Activated CD8-positive, alpha-beta T cell treated with anti-CD3 and anti-CD28 coated beads for 36 hours (primary cell): ENCODE data around the gene STK39. TPM values are rescaled to one million over a fixed set of nuclear protein-coding genes. Genes with fewer than 3 reads are reported as not detected.
"Not testable (repeated sequence)": the region's sequence is repeated elsewhere in the genome, so short reads cannot be mapped to it uniquely, and the experiment has no call there.

ENCODE experiments used
- ATAC-seq: fragments of 200-7000 bp; cut with Tn5 transposase; one replicate; pipeline ENCODE4 v1.10.0; 2021; ENCODE audit warnings: mild to moderate bottlenecking, moderate library complexity
- CTCF ChIA-PET: fragments of 350-600 bp; sonication (Branson Sonifier 250); formaldehyde crosslinking; loops from one replicate; lab custom pipeline; 2021; ENCODE audit warnings: antibody characterized with exemption; lab: Charles Lee
- POLR2A ChIA-PET: fragments of 350-600 bp; sonication (Branson Sonifier 250); formaldehyde crosslinking; loops from one replicate; lab custom pipeline; 2021; ENCODE audit warnings: antibody characterized with exemption; lab: Charles Lee
- DNase-seq: peaks from one replicate; pipeline ENCODE4 v3.0.0-alpha.2; 2020
- H3K27ac Mint-ChIP-seq: one replicate; pipeline ENCODE4 v1.8.0; 2021; ENCODE audit warnings: mild to moderate bottlenecking, mixed read lengths
- H3K27me3 Mint-ChIP-seq: one replicate; pipeline ENCODE4 v1.8.0; 2021; ENCODE audit warnings: mixed read lengths
- H3K36me3 Mint-ChIP-seq: one replicate; pipeline ENCODE4 v1.8.0; 2021; ENCODE audit warnings: low read depth, mixed read lengths
- H3K4me1 Mint-ChIP-seq: one replicate; pipeline ENCODE4 v1.8.0; 2021; ENCODE audit warnings: low read depth, mixed read lengths
- H3K4me3 Mint-ChIP-seq: one replicate; pipeline ENCODE4 v1.8.0; 2021; ENCODE audit warnings: mild to moderate bottlenecking, moderate library complexity, mixed read lengths
- H3K9me3 Mint-ChIP-seq: one replicate; pipeline ENCODE4 v1.8.0; 2021; ENCODE audit warnings: mixed read lengths
- intact Hi-C: fragments of 100-400 bp; cut with micrococcal nuclease; formaldehyde crosslinking; loops from one replicate; pipeline ENCODE4 v1.10.0; 2022
- total RNA-seq, 2 experiments: library from RNA; stranded (reverse); gene quantifications; one replicate each; pipeline ENCODE4 v1.2.3, GENCODE V29; 2021
- TF ChIP-seq, protein P1 (sequence below): fragments of 200-600 bp; IDR thresholded peaks from one replicate; pipeline ENCODE4 v1.8.0; 2022; ENCODE audit warnings: antibody characterized with exemption, mild to moderate bottlenecking

Gene STK39
- total RNA-seq, 2 experiments from 2014 or later, result 32.8 to 33.9 TPM

DNA sequence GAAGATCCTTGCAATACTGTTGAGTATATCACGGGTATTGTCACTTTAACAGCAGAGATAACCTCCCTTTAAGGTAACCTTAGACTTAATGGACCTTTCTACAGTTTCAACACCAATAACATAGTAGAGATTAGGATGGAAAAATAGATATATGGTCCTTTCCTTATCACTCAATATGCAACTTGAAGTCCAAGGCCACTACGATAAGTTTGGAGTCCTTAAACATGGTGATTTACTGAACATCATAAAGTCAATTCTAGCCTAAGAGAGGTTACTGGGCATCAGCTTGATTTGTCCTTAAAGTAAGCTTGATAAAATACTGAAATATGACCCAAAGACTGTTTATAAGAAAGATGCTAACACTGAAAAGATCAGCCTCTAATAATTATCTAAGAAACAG, 203.2 kb downstream of the STK39 start:
- H3K27me3 Mint-ChIP-seq, result no peaks in the 10 kb centered on the region
- TF ChIP-seq, protein P1, sequence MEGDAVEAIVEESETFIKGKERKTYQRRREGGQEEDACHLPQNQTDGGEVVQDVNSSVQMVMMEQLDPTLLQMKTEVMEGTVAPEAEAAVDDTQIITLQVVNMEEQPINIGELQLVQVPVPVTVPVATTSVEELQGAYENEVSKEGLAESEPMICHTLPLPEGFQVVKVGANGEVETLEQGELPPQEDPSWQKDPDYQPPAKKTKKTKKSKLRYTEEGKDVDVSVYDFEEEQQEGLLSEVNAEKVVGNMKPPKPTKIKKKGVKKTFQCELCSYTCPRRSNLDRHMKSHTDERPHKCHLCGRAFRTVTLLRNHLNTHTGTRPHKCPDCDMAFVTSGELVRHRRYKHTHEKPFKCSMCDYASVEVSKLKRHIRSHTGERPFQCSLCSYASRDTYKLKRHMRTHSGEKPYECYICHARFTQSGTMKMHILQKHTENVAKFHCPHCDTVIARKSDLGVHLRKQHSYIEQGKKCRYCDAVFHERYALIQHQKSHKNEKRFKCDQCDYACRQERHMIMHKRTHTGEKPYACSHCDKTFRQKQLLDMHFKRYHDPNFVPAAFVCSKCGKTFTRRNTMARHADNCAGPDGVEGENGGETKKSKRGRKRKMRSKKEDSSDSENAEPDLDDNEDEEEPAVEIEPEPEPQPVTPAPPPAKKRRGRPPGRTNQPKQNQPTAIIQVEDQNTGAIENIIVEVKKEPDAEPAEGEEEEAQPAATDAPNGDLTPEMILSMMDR, result no peak
- H3K36me3 Mint-ChIP-seq, result no peaks in the 10 kb centered on the region
- ChIA-PET CTCF (no interaction called here), POLR2A (no interaction called here)
- intact Hi-C loops, result no loop called here
- no peaks in the 10 kb centered on the region for H3K9me3 Mint-ChIP-seq
- no peak for DNase-seq
- no peak overlapping the region for H3K27ac Mint-ChIP-seq
- ATAC-seq, result no peak
- H3K4me1 Mint-ChIP-seq, result peaks cover 7% of the 10 kb centered on the region
- H3K4me3 Mint-ChIP-seq, result no peak overlapping the region

DNA sequence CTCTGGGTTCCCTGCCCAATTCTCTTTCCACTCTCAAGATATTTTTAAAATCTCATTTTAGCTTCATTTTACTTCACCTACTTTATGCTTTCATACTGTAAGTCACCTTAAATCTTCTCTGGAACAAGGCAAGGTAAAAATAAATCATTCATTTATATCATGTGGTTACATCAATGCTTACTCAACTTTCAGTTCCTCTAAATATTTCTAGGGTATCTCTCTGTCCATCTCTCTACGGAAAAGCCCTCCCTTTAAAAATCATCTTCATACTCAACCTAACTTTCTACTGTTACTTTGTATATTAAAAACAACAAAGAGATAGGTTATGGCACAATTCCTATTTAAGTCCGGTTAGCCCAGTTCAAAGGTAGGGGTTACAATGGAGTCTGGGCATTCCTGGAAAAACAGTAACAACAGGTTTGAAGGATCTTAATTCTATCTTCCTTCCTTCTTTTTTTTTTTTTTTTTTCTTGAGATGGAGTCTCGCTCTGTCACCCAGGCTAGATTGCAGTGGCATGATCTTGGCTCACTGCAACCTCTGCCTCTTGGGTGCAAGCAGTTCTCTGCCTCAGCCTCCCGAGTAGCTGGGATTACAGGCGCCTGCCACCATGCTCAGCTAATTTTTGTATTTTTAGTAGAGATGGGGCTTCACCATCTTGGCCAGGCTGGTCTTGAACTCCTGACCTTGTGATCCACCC, 205.1 kb downstream of the STK39 start:
- H3K4me3 Mint-ChIP-seq, POLR2A ChIA-PET, DNase-seq, H3K36me3 Mint-ChIP-seq, intact Hi-C loops, H3K9me3 Mint-ChIP-seq, H3K4me1 Mint-ChIP-seq, H3K27me3 Mint-ChIP-seq: not testable (repeated sequence)
- CTCF ChIA-PET, result interaction anchor here (1.5 kb wide), 1 partner anchor 77 kb away, joined by 8 read pairs; no protein-coding TSS in a partner anchor
- peak overlapping the region; percentile 20 for H3K27ac Mint-ChIP-seq
- ATAC-seq, result peak; percentile 56

DNA sequence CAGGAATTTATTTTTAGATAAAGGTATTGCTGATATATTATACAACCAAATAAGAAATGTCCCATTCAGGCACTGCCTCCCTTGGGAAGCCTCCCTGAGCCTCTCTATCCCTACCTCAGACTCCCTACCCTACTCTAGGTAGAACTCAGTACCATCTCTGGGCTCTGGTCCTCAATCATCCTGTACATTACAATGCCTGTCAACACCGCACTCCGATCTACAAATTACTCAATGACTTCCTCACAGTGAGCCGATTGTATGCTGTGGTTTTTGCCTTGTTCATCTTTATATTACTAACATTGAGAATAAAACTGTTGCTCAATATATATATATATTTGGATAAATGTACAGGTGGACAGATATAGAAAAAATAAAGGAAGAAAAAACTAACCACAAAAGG, 207.5 kb downstream of the STK39 start:
- Mint-ChIP-seq H3K9me3 (no peaks in the 10 kb centered on the region), H3K4me1 (peaks cover 9% of the 10 kb centered on the region), H3K27me3 (no peaks in the 10 kb centered on the region), H3K27ac (no peak overlapping the region), H3K36me3 (peaks cover 12% of the 10 kb centered on the region), H3K4me3 (no peak overlapping the region)
- DNase-seq, result no peak
- ChIA-PET POLR2A (no interaction called here), CTCF (no interaction called here)
- no peak for ATAC-seq
- intact Hi-C loops, result no loop called here
- TF ChIP-seq, protein P1, result no peak

DNA sequence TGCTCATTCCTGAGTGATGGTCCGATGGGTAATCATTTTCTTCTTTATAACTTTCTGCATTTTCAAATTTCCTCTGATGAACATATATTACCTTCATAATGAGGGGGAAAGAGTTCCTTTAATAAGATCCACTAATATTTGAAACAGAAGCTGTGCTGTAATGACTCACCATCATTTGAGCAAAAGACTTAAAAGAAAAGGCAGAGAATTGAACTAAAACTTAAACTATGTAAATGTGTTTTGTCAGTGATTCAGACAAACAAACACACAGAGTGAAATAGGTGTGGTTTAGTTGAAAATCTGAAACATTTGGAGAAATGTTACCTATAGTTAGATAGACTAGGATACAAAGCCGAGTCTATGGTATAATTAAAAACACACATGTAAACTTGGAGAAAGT, 209.6 kb downstream of the STK39 start:
- ChIA-PET CTCF (no interaction called here), POLR2A (no interaction called here)
- TF ChIP-seq, protein P1, result no peak
- peaks cover 9% of the 10 kb centered on the region for H3K4me1 Mint-ChIP-seq
- ATAC-seq (no peak), DNase-seq (no peak)
- H3K4me3 Mint-ChIP-seq, result no peak overlapping the region
- H3K27ac Mint-ChIP-seq, result no peak overlapping the region
- intact Hi-C loops, result no loop called here
- H3K27me3 Mint-ChIP-seq, result no peaks in the 10 kb centered on the region
- peaks cover 13% of the 10 kb centered on the region for H3K36me3 Mint-ChIP-seq
- no peaks in the 10 kb centered on the region for H3K9me3 Mint-ChIP-seq

DNA sequence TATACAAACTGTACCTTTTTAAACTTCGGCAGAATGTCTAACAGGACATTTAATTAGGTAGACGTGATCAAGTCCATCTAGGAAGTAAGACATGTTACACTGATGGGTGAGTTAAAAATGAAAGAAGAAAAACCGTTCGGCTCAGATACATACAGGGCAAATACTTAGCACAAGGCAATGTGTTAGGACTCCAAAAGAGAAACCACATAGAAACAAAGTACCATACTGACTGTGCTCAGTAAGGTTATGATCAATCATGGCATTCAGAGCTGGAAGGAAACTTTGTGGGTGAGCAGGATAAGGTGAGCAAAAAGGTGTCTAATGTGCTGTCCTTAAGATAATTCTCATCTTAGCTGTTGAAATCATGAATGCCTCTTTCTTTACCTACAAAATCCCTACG, 211.9 kb downstream of the STK39 start:
- intact Hi-C loops, result no loop called here
- Mint-ChIP-seq H3K36me3 (peaks cover 15% of the 10 kb centered on the region), H3K27me3 (no peaks in the 10 kb centered on the region), H3K27ac (peak overlapping the region; percentile 21), H3K4me3 (no peak overlapping the region), H3K4me1 (peaks cover 11% of the 10 kb centered on the region), H3K9me3 (no peaks in the 10 kb centered on the region)
- ATAC-seq (peak; percentile 74), DNase-seq (no peak)
- ChIA-PET CTCF (no interaction called here), POLR2A (no interaction called here)
- TF ChIP-seq, protein P1, result no peak
